Smooth muscle cell (in vitro differentiated cells): ENCODE data around the gene NDST4. TPM values are rescaled to one million over a fixed set of nuclear protein-coding genes. Genes with fewer than 3 reads are reported as not detected.

Source experiments
- DNase-seq: peaks from one replicate; lab custom pipeline; 2025; ENCODE audit not compliant: unreplicated experiment; lab: John Stamatoyannopoulos, UW
- H2AFZ ChIP-seq: fragments of 200-600 bp; sonication (generic); 2 replicates; pipeline ENCODE4 v1.6.0; 2016; ENCODE audit warnings: antibody characterized with exemption, low read depth, mild to moderate bottlenecking
- H3F3A ChIP-seq: fragments of 200-600 bp; sonication (generic); 2 replicates; pipeline ENCODE4 v1.6.0; 2017; ENCODE audit warnings: antibody characterized with exemption, low read depth
- H3K27ac ChIP-seq: fragments of 200-600 bp; sonication (generic); 2 replicates; pipeline ENCODE4 v1.5.1; 2016; ENCODE audit warnings: low read depth, mild to moderate bottlenecking
- H3K27me3 ChIP-seq: fragments of 200-600 bp; sonication (generic); 2 replicates; pipeline ENCODE4 v1.6.1; 2016; ENCODE audit warnings: low read depth, mild to moderate bottlenecking
- H3K36me3 ChIP-seq: fragments of 200-600 bp; sonication (generic); 2 replicates; pipeline ENCODE4 v1.5.1; 2016; ENCODE audit warnings: low read depth
- H3K4me1 ChIP-seq: fragments of 200-600 bp; sonication (generic); 2 replicates; pipeline ENCODE4 v1.5.1; 2016; ENCODE audit warnings: low read depth
- H3K4me2 ChIP-seq: fragments of 200-600 bp; sonication (generic); 2 replicates; pipeline ENCODE4 v1.6.0; 2016; ENCODE audit warnings: mild to moderate bottlenecking
- H3K4me3 ChIP-seq: fragments of 200-600 bp; sonication (generic); 2 replicates; pipeline ENCODE4 v1.5.1; 2016; ENCODE audit warnings: mild to moderate bottlenecking
- H3K79me2 ChIP-seq: fragments of 200-600 bp; sonication (generic); 2 replicates; pipeline ENCODE4 v1.6.0; 2016; ENCODE audit warnings: low read depth, mild to moderate bottlenecking
- H3K9ac ChIP-seq: fragments of 200-600 bp; sonication (generic); 2 replicates; pipeline ENCODE4 v1.6.0; 2016; ENCODE audit warnings: low read depth
- H3K9me3 ChIP-seq: fragments of 200-600 bp; sonication (generic); replicated peaks from 2 replicates; pipeline ENCODE4 v1.5.1; 2016; ENCODE audit warnings: low read depth
- H4K20me1 ChIP-seq: fragments of 200-600 bp; sonication (generic); 2 replicates; pipeline ENCODE4 v1.6.0; 2016; ENCODE audit warnings: low read depth
- WGBS: methylation state at CpG from one replicate; pipeline ENCODE4 v1.1.7; 2016; ENCODE audit warnings: low lambda C conversion rate; 5-methylcytosine and 5-hydroxymethylcytosine counted together
- polyA plus RNA-seq: library from polyadenylated mRNA; unstranded; fragments of >200 nt; fragmentation: Nextera tagmentation; extraction: Ambion mirVana; gene quantifications from 2 replicates; pipeline ENCODE4 v1.2.1, GENCODE V29; 2016
- total RNA-seq: library from RNA; depleted of rRNA; stranded (reverse); fragments of >200 nt; gene quantifications from 2 replicates; pipeline ENCODE4 v1.2.3, GENCODE V29; 2014
- TF ChIP-seq, protein P1 (sequence below): fragments of 200-600 bp; sonication (generic); IDR thresholded peaks from 2 replicates; pipeline ENCODE4 v1.5.1; 2017; ENCODE audit warnings: borderline replicate concordance, mild to moderate bottlenecking, antibody characterized with exemption; ENCODE audit not compliant: insufficient read depth, poor library complexity, severe bottlenecking

NDST4 gene
- total and polyA plus RNA-seq, 2 experiments from 2014 or later = not detected

GRCh38 chr4:114907568-114907967 is 205.9 kb downstream of the NDST4 start:
- Histone ChIP-seq H3K27me3 (no peaks in the 10 kb centered on the region), H3K9me3 (no peaks in the 10 kb centered on the region), H3F3A (no peaks in the 10 kb centered on the region), H4K20me1 (no peaks in the 10 kb centered on the region), H3K27ac (no peak overlapping the region), H2AFZ (no peak overlapping the region), H3K4me3 (no peak overlapping the region), H3K36me3 (no peaks in the 10 kb centered on the region), H3K4me1 (no peaks in the 10 kb centered on the region), H3K9ac (no peak overlapping the region), H3K79me2 (no peaks in the 10 kb centered on the region), H3K4me2 (no peak overlapping the region)
- DNase-seq = no peak
- 73% methylated on average over 2 of the region's 2 CpGs for WGBS
- TF ChIP-seq, protein P1, sequence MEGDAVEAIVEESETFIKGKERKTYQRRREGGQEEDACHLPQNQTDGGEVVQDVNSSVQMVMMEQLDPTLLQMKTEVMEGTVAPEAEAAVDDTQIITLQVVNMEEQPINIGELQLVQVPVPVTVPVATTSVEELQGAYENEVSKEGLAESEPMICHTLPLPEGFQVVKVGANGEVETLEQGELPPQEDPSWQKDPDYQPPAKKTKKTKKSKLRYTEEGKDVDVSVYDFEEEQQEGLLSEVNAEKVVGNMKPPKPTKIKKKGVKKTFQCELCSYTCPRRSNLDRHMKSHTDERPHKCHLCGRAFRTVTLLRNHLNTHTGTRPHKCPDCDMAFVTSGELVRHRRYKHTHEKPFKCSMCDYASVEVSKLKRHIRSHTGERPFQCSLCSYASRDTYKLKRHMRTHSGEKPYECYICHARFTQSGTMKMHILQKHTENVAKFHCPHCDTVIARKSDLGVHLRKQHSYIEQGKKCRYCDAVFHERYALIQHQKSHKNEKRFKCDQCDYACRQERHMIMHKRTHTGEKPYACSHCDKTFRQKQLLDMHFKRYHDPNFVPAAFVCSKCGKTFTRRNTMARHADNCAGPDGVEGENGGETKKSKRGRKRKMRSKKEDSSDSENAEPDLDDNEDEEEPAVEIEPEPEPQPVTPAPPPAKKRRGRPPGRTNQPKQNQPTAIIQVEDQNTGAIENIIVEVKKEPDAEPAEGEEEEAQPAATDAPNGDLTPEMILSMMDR = no peak

DNA sequence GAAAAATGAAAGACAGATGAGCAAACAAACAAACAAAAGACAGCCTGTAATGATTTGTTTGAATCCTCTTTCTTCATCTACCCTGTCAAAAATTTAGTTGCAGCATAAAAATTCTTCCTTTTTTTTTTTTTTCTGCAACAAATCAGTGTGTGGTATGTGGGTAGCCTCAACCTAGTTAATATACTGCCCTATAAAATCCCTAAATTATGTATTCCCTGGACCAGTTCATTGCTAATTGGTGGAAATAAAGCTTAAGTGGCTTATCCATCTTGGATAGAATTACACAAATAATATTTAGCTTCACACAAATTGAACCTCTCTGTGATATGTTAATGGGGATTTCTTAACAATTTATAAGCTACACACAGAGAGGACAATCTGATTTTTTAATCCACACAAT is 208.4 kb downstream of the NDST4 start:
- Histone ChIP-seq H3K79me2 (no peaks in the 10 kb centered on the region), H3F3A (no peaks in the 10 kb centered on the region), H3K9me3 (no peaks in the 10 kb centered on the region), H3K9ac (no peak overlapping the region), H3K36me3 (no peaks in the 10 kb centered on the region), H3K4me1 (no peaks in the 10 kb centered on the region), H3K4me2 (no peak overlapping the region), H3K4me3 (no peak overlapping the region), H3K27me3 (no peaks in the 10 kb centered on the region), H3K27ac (no peak overlapping the region), H4K20me1 (no peaks in the 10 kb centered on the region), H2AFZ (no peak overlapping the region)
- TF ChIP-seq, protein P1 = no peak
- no peak for DNase-seq

DNA sequence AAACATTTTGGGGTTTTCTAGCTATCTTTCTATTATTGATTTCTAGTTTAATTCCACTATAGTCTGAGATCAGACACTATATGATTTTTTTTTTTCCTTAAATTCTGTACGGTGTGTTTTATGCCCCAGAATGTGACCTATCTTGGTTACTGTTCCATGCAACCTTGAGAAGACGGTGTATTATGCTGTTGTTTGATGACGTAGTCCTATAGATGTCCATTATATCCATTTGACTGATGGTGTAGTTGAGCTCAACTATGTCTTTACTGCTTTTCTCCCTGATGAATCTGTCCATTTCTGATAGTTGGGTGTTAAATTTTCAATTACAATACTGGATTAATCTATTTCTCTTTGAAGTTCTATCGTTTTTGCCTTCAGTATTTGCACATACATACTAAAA is 212.5 kb downstream of the NDST4 start:
- Histone ChIP-seq H3F3A (no peaks in the 10 kb centered on the region), H3K9ac (no peak overlapping the region), H3K4me3 (no peak overlapping the region), H4K20me1 (no peaks in the 10 kb centered on the region), H3K9me3 (no peaks in the 10 kb centered on the region), H3K27ac (no peak overlapping the region), H2AFZ (no peak overlapping the region), H3K4me1 (no peaks in the 10 kb centered on the region), H3K79me2 (no peaks in the 10 kb centered on the region), H3K4me2 (no peak overlapping the region), H3K27me3 (no peaks in the 10 kb centered on the region), H3K36me3 (no peaks in the 10 kb centered on the region)
- DNase-seq = no peak
- WGBS = 89% methylated on average over 4 of the region's 4 CpGs
- TF ChIP-seq, protein P1 = no peak

DNA sequence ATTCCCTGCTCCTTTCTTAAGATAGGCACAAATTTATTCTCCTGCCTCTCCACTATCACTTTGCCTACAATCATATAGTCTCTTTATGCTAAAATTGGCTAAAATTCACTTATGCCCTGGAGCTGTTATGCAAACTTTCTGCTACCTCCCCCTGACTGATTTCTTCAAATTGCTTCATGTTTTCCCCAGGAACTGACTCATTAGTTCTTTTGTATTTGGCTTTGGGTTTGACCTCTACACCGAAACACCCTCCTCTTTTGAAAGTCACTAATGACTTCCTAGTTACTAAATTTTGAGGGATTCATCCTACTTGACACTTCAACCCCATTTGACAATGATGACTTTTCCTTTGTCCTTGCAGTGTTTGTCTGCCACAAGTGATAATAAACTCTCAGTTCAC is 222.6 kb downstream of the NDST4 start:
- no peaks in the 10 kb centered on the region for H3F3A ChIP-seq
- H3K27ac ChIP-seq = no peak overlapping the region
- no peaks in the 10 kb centered on the region for H3K9me3 ChIP-seq
- 38% methylated on average over 1 of the region's 1 CpG for WGBS
- H2AFZ ChIP-seq = no peak overlapping the region
- H3K9ac ChIP-seq = no peak overlapping the region
- TF ChIP-seq, protein P1 = no peak
- H3K4me2 ChIP-seq = no peak overlapping the region
- no peak overlapping the region for H3K4me3 ChIP-seq
- H4K20me1 ChIP-seq = no peaks in the 10 kb centered on the region
- no peaks in the 10 kb centered on the region for H3K4me1 ChIP-seq
- no peaks in the 10 kb centered on the region for H3K79me2 ChIP-seq
- H3K36me3 ChIP-seq = no peaks in the 10 kb centered on the region
- no peak for DNase-seq
- H3K27me3 ChIP-seq = no peaks in the 10 kb centered on the region
